ENCODE results near the gene POLR1D. TPM values are rescaled to one million over a fixed set of nuclear protein-coding genes. Genes with fewer than 3 reads are reported as not detected.

POLR1D gene
- total RNA-seq, 2 donors from 2014 or later, result 123 to 124 TPM

- H3K4me1 ChIP-seq, result no peaks in the 10 kb centered on the region
- H3K36me3 ChIP-seq, result no peaks in the 10 kb centered on the region
- no peak overlapping the region for H3K4me3 ChIP-seq
- H3K9me3 ChIP-seq, result no peaks in the 10 kb centered on the region
- intact Hi-C loops (cut with DNase I), result no loop called here
- no peak overlapping the region for H3K27ac ChIP-seq
- TF ChIP-seq CTCF (IDR thresholded peaks at IDR 0.05), result no peak
- H3K9ac ChIP-seq (ENCODE audit: low read depth in 2 of 2, low read length in 2 of 2), result no peak overlapping the region
- no peak for DNase-seq
- no peaks in the 10 kb centered on the region for H3K27me3 ChIP-seq
Observed at GRCh38 chr13:27667946-27668345, 46.3 kb downstream of the POLR1D start.

- Histone ChIP-seq H3K9me3 (no peaks in the 10 kb centered on the region), H3K9ac (ENCODE audit: low read depth in 2 of 2, low read length in 2 of 2) (no peak overlapping the region), H3K27ac (no peak overlapping the region)
Observed at GRCh38 chr13:27670861-27671260, 49.2 kb downstream of the POLR1D start.

GRCh38 chr13:27672025-27672424 lies 50.3 kb downstream of the POLR1D start:
- no peak for TF ChIP-seq CTCF (IDR thresholded peaks at IDR 0.05)
- intact Hi-C loops (cut with DNase I), result no loop called here
- H3K36me3 ChIP-seq, result no peaks in the 10 kb centered on the region
- no peak for DNase-seq
- H3K9me3 ChIP-seq, result no peaks in the 10 kb centered on the region
- H3K27ac ChIP-seq, result no peak overlapping the region
- no peak overlapping the region for H3K4me3 ChIP-seq
- H3K9ac ChIP-seq (ENCODE audit: low read depth in 2 of 2, low read length in 2 of 2), result no peak overlapping the region
- H3K4me1 ChIP-seq, result no peaks in the 10 kb centered on the region
- H3K27me3 ChIP-seq, result no peaks in the 10 kb centered on the region

More at GRCh38 chr13:27670861-27671260, 49.2 kb downstream of the POLR1D start:
- Histone ChIP-seq H3K27me3 (no peaks in the 10 kb centered on the region), H3K4me3 (no peak overlapping the region), H3K4me1 (no peaks in the 10 kb centered on the region), H3K36me3 (no peaks in the 10 kb centered on the region)
- intact Hi-C loops (cut with DNase I), result no loop called here
- DNase-seq, result no peak
- no peak for TF ChIP-seq CTCF (IDR thresholded peaks at IDR 0.05)

Other genes starting within 250 kb of the POLR1D start
- gene GTF3A, start 197.3 kb upstream of the POLR1D start, total RNA-seq, result 10 to 100 TPM; 39.7 to 76.0 TPM
- 10 to 100 TPM; 53.7 to 65.1 TPM for gene MTIF3, start 171.3 kb upstream of the POLR1D start, total RNA-seq
- 10 to 100 TPM; 22.4 to 30.3 TPM for gene LNX2, start 1.4 kb upstream of the POLR1D start, total RNA-seq
- gene GSX1, start 170.6 kb downstream of the POLR1D start, total RNA-seq, result not detected

All from colonic mucosa (tissue), 4 donors.